Measurements from ENCODE around the gene KDM2A. TPM values are rescaled to one million over a fixed set of nuclear protein-coding genes. Genes with fewer than 3 reads are reported as not detected.

Gene KDM2A
- total and polyA plus RNA-seq, 2 donors (not counting 3 experiments of a cell fraction or from before 2014, with no cell fraction given), result 72.2 to 79.5 TPM

DNA sequence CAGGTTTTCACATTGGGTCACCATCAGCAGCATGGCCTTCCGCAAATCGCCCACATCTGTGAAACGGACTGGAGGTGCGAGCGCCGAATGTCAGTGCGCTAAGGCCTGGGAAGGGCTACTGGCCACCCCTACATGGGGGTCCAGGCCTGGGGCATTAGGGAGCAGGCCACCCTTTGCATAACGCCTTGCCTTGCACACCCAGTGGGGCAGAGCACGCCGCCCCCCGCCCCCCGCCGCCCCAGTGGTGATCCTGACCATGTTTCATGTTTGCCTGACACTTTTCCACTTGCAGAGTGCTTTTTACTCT lies 149.9 kb downstream of the KDM2A start:
- H3K36me3 ChIP-seq (ENCODE audit: control insufficient read depth in 2 of 2, extremely low read depth in 1 of 2, insufficient read depth in 2 of 2, low read length in 2 of 2), result peaks cover 0 to 9% of the 10 kb centered on the region in 2 experiments
- ChIA-PET POLR2A (interaction anchor here (0.7 kb wide), 1 partner anchor 14 kb away, joined by 4 read pairs; no protein-coding TSS in a partner anchor), CTCF (interaction anchor here (1.3 to 1.8 kb wide), 3 partner anchors 35 to 133 kb away, joined by 3 to 6 read pairs (median 4); partner anchors contain the start of genes PPP1CA and SSH3)
- no peaks in the 10 kb centered on the region for H3K9me3 ChIP-seq (replicated peaks; ENCODE audit: control insufficient read depth, insufficient read depth, low read length)
- TF ChIP-seq CTCF (IDR thresholded peaks at IDR 0.05; ENCODE audit: extremely low read depth in 1 of 2, insufficient read depth in 1 of 2, low read depth in 1 of 2, low read length in 2 of 2) (no peak), MYC (IDR thresholded peaks at IDR 0.05; ENCODE audit: low read depth, low read length) (no peak), GATA2 (IDR thresholded peaks at IDR 0.05; ENCODE audit: insufficient read depth, insufficient read length, low read depth, low read length) (no peak), EZH2 (IDR thresholded peaks at IDR 0.05; ENCODE audit: borderline replicate concordance, low read depth, low read length, severe bottlenecking) (no peak), JUN (IDR thresholded peaks at IDR 0.05; ENCODE audit: borderline replicate concordance, insufficient read depth, insufficient read length, low read depth) (no peak), POLR2AphosphoS5 (IDR thresholded peaks at IDR 0.05; ENCODE audit: insufficient read depth, low read depth, low read length) (no peak), FOS (IDR thresholded peaks at IDR 0.05; ENCODE audit: borderline replicate concordance, insufficient read depth, low read length) (no peak), POLR2A (IDR thresholded peaks at IDR 0.05; ENCODE audit: low read depth, low read length) (no peak)
- TF ChIP-seq, protein P1, sequence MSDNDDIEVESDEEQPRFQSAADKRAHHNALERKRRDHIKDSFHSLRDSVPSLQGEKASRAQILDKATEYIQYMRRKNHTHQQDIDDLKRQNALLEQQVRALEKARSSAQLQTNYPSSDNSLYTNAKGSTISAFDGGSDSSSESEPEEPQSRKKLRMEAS (IDR thresholded peaks at IDR 0.05; ENCODE audit: insufficient read depth, insufficient read length), result no peak
- no peak overlapping the region for H3K27ac ChIP-seq (ENCODE audit: insufficient read depth, low read depth, low read length)
- dilution Hi-C loops (cut with MboI; ENCODE audit: extremely low pct_ligation_motif_present, low sequenced_read_pairs), result no loop called here
- intact Hi-C loops (cut with micrococcal nuclease), result loop anchor here (10.0 kb wide), 1 partner anchor 236 kb away; the partner anchor contains the start of genes CDK2AP2 and PITPNM1
- H3K9me1 ChIP-seq (replicated peaks; ENCODE audit: control insufficient read depth, extremely low read depth, insufficient read depth, low read length), result no peaks in the 10 kb centered on the region
- no TSS peak for BruUV-seq (replicated peaks)
- DNase-seq (ENCODE audit: low read depth, low spot score) (no peak), FAIRE-seq (no peak)
- no peak overlapping the region for H3K4me3 ChIP-seq (replicated peaks in 1 of 3; ENCODE audit: insufficient read depth in 1 of 3, low read depth in 1 of 3, low read length in 3 of 3)
- no peak overlapping the region for H3K4me2 ChIP-seq (ENCODE audit: insufficient read depth, low read length)
- H3K4me1 ChIP-seq (ENCODE audit: control insufficient read depth, extremely low read depth, insufficient read depth, low read length), result peaks cover 32% of the 10 kb centered on the region
- H2AFZ ChIP-seq (ENCODE audit: low read depth, low read length), result no peak overlapping the region
- no peaks in the 10 kb centered on the region for H3K27me3 ChIP-seq (ENCODE audit: control insufficient read depth in 2 of 2, insufficient read depth in 2 of 2, low read length in 2 of 2)
- no peaks in the 10 kb centered on the region for H4K20me1 ChIP-seq (replicated peaks; ENCODE audit: control insufficient read depth, extremely low read depth, insufficient read depth, low read length)
- H3K9ac ChIP-seq (replicated peaks; ENCODE audit: extremely low read depth, insufficient read depth, low read length), result no peak overlapping the region
- H3K79me2 ChIP-seq (ENCODE audit: control insufficient read depth, insufficient read depth, low read length), result peaks cover 69% of the 10 kb centered on the region
